Measurements from ENCODE around the gene KLHL9. TPM values are rescaled to one million over a fixed set of nuclear protein-coding genes. Genes with fewer than 3 reads are reported as not detected.

KLHL9 gene
- total and polyA plus RNA-seq, 4 donors: 37.8 to 70.6 (median 47.2) TPM

- Histone ChIP-seq H3K36me3 (ENCODE audit: control insufficient read depth, insufficient read depth, low read length) (peaks cover 9% of the 10 kb centered on the region), H3K9me3 (ENCODE audit: control insufficient read depth, insufficient read depth, low read length) (no peaks in the 10 kb centered on the region), H3K27ac (ENCODE audit: low read depth, low read length) (no peak overlapping the region), H3K4me3 (ENCODE audit: low read depth, low read length) (no peak overlapping the region), H3K4me1 (ENCODE audit: control insufficient read depth, insufficient read depth, low read length) (no peaks in the 10 kb centered on the region), H3K27me3 (ENCODE audit: control insufficient read depth, insufficient read depth, low read length) (no peaks in the 10 kb centered on the region)
- 87% methylated on average over 5 of the region's 5 CpGs for WGBS (ENCODE audit: insufficient coverage)
- DNase-seq (ENCODE audit: low read depth in 4 of 6, low spot score in 6 of 6): peak in 1 of 6 donors; percentile 30
These were observed 12.2 kb downstream of the KLHL9 start for GRCh38 chr9:21322911-21323461.

GRCh38 chr9:21320465-21320864 lies 14.7 kb downstream of the KLHL9 start:
- no peaks in the 10 kb centered on the region for H3K9me3 ChIP-seq (ENCODE audit: control insufficient read depth, insufficient read depth, low read length)
- no peak overlapping the region for H3K27ac ChIP-seq (ENCODE audit: low read depth, low read length)
- no peaks in the 10 kb centered on the region for H3K27me3 ChIP-seq (ENCODE audit: control insufficient read depth, insufficient read depth, low read length)
- WGBS (ENCODE audit: insufficient coverage): no CpG with 5 or more reads among the region's 2 CpGs
- DNase-seq (ENCODE audit: low read depth in 4 of 6, low spot score in 6 of 6): peak in 1 of 6 donors; percentile 44
- H3K4me3 ChIP-seq (ENCODE audit: low read depth, low read length): no peak overlapping the region
- H3K4me1 ChIP-seq (ENCODE audit: control insufficient read depth, insufficient read depth, low read length): no peaks in the 10 kb centered on the region
- peaks cover 9% of the 10 kb centered on the region for H3K36me3 ChIP-seq (ENCODE audit: control insufficient read depth, insufficient read depth, low read length)

GRCh38 chr9:21317956-21318923 lies 17.0 kb downstream of the KLHL9 start:
- WGBS (ENCODE audit: insufficient coverage): 22% methylated on average over 1 of the region's 7 CpGs
- peak in 5 of 6 donors; percentile 24 to 90 (median 52) for DNase-seq (ENCODE audit: low read depth in 4 of 6, low spot score in 6 of 6)
- H3K27ac ChIP-seq (ENCODE audit: low read depth, low read length): no peak overlapping the region

GRCh38 chr9:21316860-21317259 lies 18.3 kb downstream of the KLHL9 start:
- 17% methylated on average over 1 of the region's 3 CpGs for WGBS (ENCODE audit: insufficient coverage)
- Histone ChIP-seq H3K4me1 (ENCODE audit: control insufficient read depth, insufficient read depth, low read length) (no peaks in the 10 kb centered on the region), H3K36me3 (ENCODE audit: control insufficient read depth, insufficient read depth, low read length) (peaks cover under 1% of the 10 kb centered on the region), H3K27me3 (ENCODE audit: control insufficient read depth, insufficient read depth, low read length) (no peaks in the 10 kb centered on the region), H3K9me3 (ENCODE audit: control insufficient read depth, insufficient read depth, low read length) (peaks cover 2% of the 10 kb centered on the region), H3K4me3 (ENCODE audit: low read depth, low read length) (no peak overlapping the region), H3K27ac (ENCODE audit: low read depth, low read length) (no peak overlapping the region)
- peak in 1 of 6 donors; percentile 29 for DNase-seq (ENCODE audit: low read depth in 4 of 6, low spot score in 6 of 6)

More at GRCh38 chr9:21317956-21318923, 17.0 kb downstream of the KLHL9 start:
- Histone ChIP-seq H3K4me3 (ENCODE audit: low read depth, low read length) (no peak overlapping the region), H3K27me3 (ENCODE audit: control insufficient read depth, insufficient read depth, low read length) (no peaks in the 10 kb centered on the region), H3K9me3 (ENCODE audit: control insufficient read depth, insufficient read depth, low read length) (peaks cover 2% of the 10 kb centered on the region), H3K36me3 (ENCODE audit: control insufficient read depth, insufficient read depth, low read length) (peaks cover 4% of the 10 kb centered on the region), H3K4me1 (ENCODE audit: control insufficient read depth, insufficient read depth, low read length) (no peaks in the 10 kb centered on the region)

GRCh38 chr9:21316032-21316842 lies 19.0 kb downstream of the KLHL9 start:
- no peak overlapping the region for H3K27ac ChIP-seq (ENCODE audit: low read depth, low read length)
- DNase-seq (ENCODE audit: low read depth in 4 of 6, low spot score in 6 of 6): no peak
- H3K36me3 ChIP-seq (ENCODE audit: control insufficient read depth, insufficient read depth, low read length): no peaks in the 10 kb centered on the region
- no peaks in the 10 kb centered on the region for H3K4me1 ChIP-seq (ENCODE audit: control insufficient read depth, insufficient read depth, low read length)
- H3K27me3 ChIP-seq (ENCODE audit: control insufficient read depth, insufficient read depth, low read length): no peaks in the 10 kb centered on the region
- 58% methylated on average over 3 of the region's 8 CpGs for WGBS (ENCODE audit: insufficient coverage)
- no peak overlapping the region for H3K4me3 ChIP-seq (ENCODE audit: low read depth, low read length)
- H3K9me3 ChIP-seq (ENCODE audit: control insufficient read depth, insufficient read depth, low read length): peaks cover 2% of the 10 kb centered on the region

GRCh38 chr9:21314152-21314551 lies 21.1 kb downstream of the KLHL9 start:
- WGBS (ENCODE audit: insufficient coverage): no CpG with 5 or more reads among the region's 2 CpGs
- Histone ChIP-seq H3K4me1 (ENCODE audit: control insufficient read depth, insufficient read depth, low read length) (no peaks in the 10 kb centered on the region), H3K27me3 (ENCODE audit: control insufficient read depth, insufficient read depth, low read length) (no peaks in the 10 kb centered on the region), H3K36me3 (ENCODE audit: control insufficient read depth, insufficient read depth, low read length) (no peaks in the 10 kb centered on the region), H3K4me3 (ENCODE audit: low read depth, low read length) (no peak overlapping the region), H3K27ac (ENCODE audit: low read depth, low read length) (no peak overlapping the region), H3K9me3 (ENCODE audit: control insufficient read depth, insufficient read depth, low read length) (peaks cover 2% of the 10 kb centered on the region)
- DNase-seq (ENCODE audit: low read depth in 4 of 6, low spot score in 6 of 6): no peak

GRCh38 chr9:21311889-21312288 lies 23.3 kb downstream of the KLHL9 start:
- Histone ChIP-seq H3K27ac (ENCODE audit: low read depth, low read length) (no peak overlapping the region), H3K4me1 (ENCODE audit: control insufficient read depth, insufficient read depth, low read length) (no peaks in the 10 kb centered on the region), H3K36me3 (ENCODE audit: control insufficient read depth, insufficient read depth, low read length) (no peaks in the 10 kb centered on the region), H3K27me3 (ENCODE audit: control insufficient read depth, insufficient read depth, low read length) (no peaks in the 10 kb centered on the region), H3K9me3 (ENCODE audit: control insufficient read depth, insufficient read depth, low read length) (peaks cover 2% of the 10 kb centered on the region), H3K4me3 (ENCODE audit: low read depth, low read length) (no peak overlapping the region)
- no CpG with 5 or more reads among the region's 1 CpG for WGBS (ENCODE audit: insufficient coverage)
- DNase-seq (ENCODE audit: low read depth in 4 of 6, low spot score in 6 of 6): peak in 4 of 6 donors; percentile 32 to 78 (median 65)

- H3K27me3 ChIP-seq (ENCODE audit: control insufficient read depth, insufficient read depth, low read length): no peaks in the 10 kb centered on the region
- no peaks in the 10 kb centered on the region for H3K4me1 ChIP-seq (ENCODE audit: control insufficient read depth, insufficient read depth, low read length)
- no peaks in the 10 kb centered on the region for H3K36me3 ChIP-seq (ENCODE audit: control insufficient read depth, insufficient read depth, low read length)
- no peak for DNase-seq (ENCODE audit: low read depth in 4 of 6, low spot score in 6 of 6)
- H3K9me3 ChIP-seq (ENCODE audit: control insufficient read depth, insufficient read depth, low read length): no peaks in the 10 kb centered on the region
- no peak within 1 kb of the TSS for H3K4me3 ChIP-seq (ENCODE audit: low read depth, low read length)
- no peak within 1 kb of the TSS for H3K27ac ChIP-seq (ENCODE audit: low read depth, low read length)
- WGBS (ENCODE audit: insufficient coverage): no CpG with 5 or more reads among the region's 2 CpGs
These were observed 30.0 kb downstream of the KLHL9 start, which contains the start of gene IFNA5 for GRCh38 chr9:21305213-21305612. IFNA5 (minus strand) TSS chr9:21305313; CDS start chr9:21305256, 57 bp downstream.

- Histone ChIP-seq H3K9me3 (ENCODE audit: control insufficient read depth, insufficient read depth, low read length) (no peaks in the 10 kb centered on the region), H3K27me3 (ENCODE audit: control insufficient read depth, insufficient read depth, low read length) (no peaks in the 10 kb centered on the region), H3K4me1 (ENCODE audit: control insufficient read depth, insufficient read depth, low read length) (no peaks in the 10 kb centered on the region), H3K4me3 (ENCODE audit: low read depth, low read length) (no peak overlapping the region), H3K27ac (ENCODE audit: low read depth, low read length) (no peak overlapping the region), H3K36me3 (ENCODE audit: control insufficient read depth, insufficient read depth, low read length) (no peaks in the 10 kb centered on the region)
- 82% methylated on average over 1 of the region's 1 CpG for WGBS (ENCODE audit: insufficient coverage)
- no peak for DNase-seq (ENCODE audit: low read depth in 4 of 6, low spot score in 6 of 6)
These were observed 39.2 kb downstream of the KLHL9 start for GRCh38 chr9:21295992-21296391.
